ENCODE measurements around the gene MEFV.
"Not testable (repeated sequence)": the region's sequence is repeated elsewhere in the genome, so short reads cannot be mapped to it uniquely, and the experiment has no call there.

MEFV gene

GRCh38 chr16:3256146-3256865 is at the start of gene MEFV:
MEFV (minus strand) TSS chr16:3256633; CDS start chr16:3256587, 46 bp downstream.
- DNase-seq = peak in 1 of 2 donors; percentile 56

DNA sequence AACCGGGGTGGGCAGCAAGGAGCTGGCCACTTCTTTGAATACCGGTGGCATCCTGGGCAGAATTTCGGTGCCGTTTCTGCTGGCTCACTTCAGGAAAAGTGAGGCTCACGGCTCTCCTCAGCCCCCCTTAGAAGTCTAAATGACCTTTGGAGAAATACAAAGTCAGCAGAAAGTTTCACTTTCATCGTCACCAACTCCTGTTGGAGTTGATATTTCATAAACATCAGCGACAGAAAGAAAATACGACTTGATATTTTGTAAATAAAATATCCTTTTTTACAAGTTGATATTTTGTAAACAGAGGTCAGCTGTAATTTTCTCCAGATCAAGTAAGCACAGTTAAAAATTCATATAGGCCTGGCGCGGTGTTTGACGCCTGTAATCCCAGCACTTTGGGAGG is 49.6 kb upstream of the MEFV start:
- DNase-seq = no peak

DNA sequence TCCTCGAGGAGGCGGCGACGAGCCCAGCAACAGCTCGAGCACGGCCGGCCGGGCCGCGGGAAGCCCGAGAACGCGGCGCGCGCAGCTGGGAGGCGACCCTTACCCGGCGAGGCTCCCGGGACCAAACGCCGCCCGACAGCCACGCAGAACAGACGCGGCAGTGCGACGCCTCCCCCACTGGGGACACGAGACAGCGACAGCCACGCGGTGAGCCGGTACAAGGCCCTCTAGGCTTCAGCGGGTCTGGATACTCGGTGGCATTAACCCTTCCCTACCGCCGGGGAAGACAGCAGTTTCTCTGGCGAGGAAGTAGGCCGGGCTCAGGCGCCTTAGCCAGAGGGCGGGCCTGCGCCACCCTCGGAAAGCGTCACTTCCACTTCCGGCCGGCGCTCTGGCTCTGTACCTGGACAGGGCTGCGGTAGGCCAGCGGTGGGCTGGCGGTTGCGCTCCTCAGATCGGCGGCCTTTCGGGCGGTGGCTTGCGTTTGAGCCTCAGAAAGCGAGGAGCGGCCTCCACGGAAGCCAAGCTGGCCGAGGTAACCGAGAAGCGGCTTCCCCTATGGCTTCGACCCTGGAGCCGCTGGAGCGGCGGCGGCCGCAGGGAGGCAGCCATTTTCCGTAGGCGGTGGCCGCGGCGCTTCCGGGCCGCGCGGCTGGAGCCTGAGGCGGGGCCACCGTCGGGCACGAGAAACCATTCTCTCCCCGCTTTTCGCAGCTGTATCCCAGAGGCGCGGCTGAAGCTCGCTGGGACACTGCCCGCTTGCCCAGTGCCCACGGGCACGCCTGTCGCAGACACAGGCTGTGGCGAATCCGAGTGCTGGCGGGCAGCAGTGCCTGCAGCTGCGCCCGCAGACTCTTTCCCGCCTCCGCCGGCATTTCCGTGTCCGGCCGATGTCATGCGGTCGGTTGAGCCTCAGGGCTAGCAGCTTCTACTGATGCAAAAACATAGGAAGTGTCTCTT is 49.0 kb upstream of the MEFV start, which contains the start of the genes TIGD7 and ZNF75A:
TIGD7 (minus strand) TSS at position 322 of the 960 bp plus-strand sequence. CDS start 4,816 bp downstream, outside the sequence.
ZNF75A (plus strand) TSS at position 389 of the 960 bp plus-strand sequence. CDS start 2,932 bp downstream, outside the sequence.
- peak; percentile 87 to 88 for DNase-seq

DNA sequence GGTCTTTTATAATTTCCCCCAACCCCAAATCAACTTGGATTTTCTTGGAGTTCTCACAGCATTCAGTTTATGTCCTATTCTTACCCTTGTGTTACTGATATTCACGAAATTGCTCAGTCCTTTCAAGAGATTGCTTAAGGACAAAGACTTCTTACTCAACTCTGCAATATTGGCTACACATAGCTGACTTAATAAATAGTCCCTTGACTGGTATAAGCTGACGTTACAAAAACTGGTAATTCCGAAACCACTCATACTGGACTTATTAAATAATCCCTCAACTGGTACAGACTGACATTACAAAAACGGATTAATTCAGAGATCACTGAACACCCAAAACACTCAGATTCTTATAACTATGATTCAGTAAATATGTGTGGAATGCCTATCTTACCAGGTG is 47.9 kb upstream of the MEFV start:
- no peak for DNase-seq

DNA sequence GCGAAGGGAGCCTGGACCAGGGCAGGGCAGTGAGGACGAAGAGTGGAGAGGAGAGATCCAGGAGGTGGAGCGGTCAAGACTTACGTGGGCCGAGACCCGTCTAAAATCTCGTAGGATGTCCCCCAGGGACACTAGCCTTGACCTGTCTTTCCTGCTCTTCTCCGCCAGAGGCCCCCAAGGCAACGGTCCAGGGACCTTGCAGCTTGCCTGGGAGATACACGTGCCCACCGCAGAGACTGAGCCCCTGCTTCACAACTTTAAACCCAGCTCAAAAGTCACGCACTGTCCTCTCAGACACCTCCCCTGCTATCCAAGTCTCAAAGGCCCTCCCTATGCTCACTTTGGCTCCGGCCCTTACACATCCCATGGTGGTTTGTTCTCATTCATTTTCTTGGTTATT is 39.4 kb upstream of the MEFV start:
- no peak for DNase-seq

DNA sequence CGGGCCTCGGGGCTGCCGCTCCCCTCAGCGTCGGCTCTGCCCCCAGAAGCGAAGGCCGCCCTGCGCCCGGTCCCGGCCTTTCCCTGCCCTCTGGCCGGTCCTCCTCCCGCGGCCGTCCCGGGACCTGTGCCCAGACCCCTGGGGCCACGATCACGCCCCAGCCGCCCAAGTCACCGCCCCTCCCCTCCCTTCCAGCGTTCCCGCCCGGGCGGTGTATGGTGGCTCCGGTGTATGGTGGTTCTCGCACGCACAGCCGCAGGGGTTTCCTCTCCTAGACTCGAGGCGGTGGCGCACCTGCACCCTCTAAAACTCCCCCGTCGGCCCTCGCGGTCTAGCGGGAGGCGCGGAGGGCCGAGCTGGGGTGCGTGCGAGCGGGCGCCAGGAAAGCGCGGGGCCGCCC is 38.8 kb upstream of the MEFV start:
- DNase-seq = no peak

GRCh38 chr16:3292604-3293003 is 36.2 kb upstream of the MEFV start:
- no peak for DNase-seq

DNA sequence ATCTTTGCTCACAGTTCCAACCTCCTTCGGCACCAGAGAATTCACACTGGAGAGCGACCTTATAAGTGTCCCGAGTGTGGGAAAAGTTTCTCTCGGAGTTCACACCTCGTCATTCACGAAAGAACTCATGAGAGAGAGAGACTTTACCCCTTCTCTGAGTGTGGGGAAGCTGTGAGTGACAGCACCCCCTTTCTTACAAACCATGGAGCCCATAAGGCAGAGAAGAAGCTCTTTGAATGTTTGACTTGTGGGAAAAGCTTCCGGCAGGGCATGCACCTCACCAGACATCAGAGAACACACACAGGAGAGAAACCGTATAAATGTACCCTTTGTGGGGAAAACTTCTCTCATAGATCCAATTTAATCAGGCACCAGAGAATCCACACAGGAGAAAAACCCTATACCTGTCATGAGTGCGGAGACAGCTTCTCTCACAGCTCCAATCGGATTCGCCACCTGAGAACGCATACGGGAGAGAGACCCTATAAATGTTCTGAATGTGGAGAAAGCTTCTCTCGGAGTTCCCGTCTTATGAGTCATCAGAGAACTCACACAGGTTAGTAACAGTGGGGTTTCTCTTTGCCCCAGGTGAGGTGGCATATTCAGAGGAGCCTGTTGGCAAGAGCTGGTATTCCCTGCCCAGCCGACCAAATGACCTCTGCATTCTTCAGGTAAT is 33.7 kb upstream of the MEFV start:
- DNase-seq = no peak

DNA sequence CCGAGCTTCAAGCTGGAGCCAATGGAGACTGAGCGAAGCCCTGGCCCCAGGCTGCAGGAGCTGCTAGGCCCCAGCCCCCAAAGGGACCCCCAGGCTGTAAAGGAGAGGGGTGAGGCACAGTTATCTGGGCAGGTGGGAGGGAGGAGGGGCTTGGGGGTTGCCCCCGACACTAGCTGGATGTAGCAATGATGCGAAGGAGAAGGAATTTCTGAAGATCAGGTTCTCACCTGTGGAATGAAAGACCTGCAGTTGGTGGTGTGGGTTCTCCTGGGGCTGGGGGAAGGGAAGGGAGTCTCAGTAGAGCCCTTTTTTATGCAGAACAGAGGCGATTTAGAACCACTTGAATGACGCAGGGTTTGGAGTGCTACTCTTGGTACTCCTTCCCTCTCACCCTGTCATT is 28.7 kb upstream of the MEFV start:
- DNase-seq = no peak

GRCh38 chr16:3283543-3284447 is 27.4 kb upstream of the MEFV start:
- DNase-seq = no peak

GRCh38 chr16:3282730-3283542 is 26.5 kb upstream of the MEFV start, which contains the start of gene ZNF263:
ZNF263 (plus strand) TSS chr16:3283491; CDS start chr16:3283819, 328 bp downstream.
- DNase-seq = peak; percentile 94 to 96

DNA sequence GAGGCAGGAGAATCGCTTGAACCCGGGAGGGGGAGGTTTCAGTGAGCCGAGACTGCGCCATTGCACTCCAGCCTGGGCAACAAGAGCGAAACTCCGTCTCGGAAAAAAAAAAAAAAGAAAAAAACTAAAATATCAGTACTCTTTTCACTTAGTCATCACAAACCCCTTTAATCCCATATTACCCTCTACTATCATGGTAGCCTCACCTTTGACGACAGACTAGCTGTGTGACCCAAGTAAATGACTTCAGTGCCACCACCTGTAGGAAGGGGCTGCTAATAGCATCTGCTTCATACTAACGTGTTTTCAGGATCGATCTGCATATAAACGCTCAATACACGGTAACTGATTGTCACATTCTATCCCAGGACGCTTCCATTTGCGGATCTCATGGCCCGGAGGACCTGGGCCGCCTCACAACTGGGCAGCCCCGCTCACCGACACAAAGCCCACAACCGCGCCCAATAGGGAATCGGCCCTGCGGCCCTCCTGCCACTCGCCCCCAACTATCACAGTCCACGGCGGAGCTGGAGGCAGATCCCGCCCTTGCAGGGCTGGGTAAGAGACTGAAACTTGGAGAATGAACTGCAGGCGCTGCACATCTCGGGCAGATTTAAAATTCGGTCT is 25.8 kb upstream of the MEFV start:
- no peak for DNase-seq

DNA sequence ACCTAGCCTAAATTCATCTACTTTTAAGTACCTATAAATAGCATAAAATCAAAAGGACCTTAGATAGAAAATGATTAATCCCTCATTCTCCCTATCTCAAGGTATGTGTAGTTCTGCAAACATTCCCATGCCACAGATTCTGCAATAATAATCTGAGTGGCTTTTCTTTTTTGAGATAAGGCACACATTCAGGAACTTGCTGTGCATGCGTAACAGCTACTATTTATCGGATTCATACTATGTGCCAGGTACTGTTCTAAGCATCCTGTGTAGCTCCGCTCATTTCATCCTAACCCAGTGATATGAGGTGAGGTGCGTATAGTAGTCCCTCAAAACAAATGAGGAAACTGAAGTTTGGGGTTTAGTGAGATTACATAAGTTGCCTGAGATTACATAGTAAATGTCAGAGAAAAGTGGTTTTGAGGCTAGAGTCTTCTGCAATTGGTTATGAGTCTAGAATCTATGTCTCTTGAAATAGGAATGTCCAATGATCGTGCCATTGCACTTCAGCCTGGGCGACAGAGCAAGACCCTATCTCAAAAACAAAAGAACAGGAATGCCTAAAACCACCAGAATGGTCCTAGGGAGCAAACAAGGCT is 24.9 kb upstream of the MEFV start:
- no peak for DNase-seq

DNA sequence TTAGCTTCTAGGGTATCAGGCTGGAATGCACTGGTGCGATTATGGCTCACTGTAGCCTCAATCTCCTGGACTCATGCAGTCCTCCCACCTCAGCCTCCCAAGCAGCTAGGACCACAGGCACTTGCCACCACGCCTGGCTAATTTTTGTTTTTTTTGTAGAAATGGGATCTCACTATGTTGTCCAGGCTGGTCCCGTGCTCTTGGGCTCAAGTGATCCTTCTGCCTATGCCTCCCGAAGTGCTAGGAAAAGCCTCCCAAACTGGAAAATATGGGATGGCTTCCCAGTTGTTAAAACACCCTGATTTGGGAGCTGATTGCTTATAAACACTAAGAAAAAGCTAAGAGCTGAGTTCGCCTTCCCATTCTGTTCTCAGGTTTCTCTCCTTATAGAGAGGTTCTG is 20.2 kb upstream of the MEFV start:
- no peak for DNase-seq

DNA sequence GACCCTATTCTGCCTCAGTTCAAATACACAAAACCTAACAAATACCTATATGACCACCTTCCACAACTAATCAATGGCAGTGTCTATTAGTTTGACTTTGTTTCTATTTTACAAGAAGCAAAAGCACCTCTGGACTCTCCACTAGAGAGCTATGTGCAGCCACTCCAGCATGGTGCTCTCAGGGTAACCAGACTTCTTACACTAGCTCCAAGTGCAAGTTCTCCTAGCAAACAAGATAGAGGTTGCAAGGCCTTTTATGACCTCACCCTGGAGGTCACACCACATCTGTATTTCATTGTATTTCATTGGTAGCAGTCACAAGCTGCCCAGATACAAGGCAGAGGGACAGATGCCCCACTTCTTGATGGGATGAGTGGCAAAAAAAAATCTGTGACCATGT is 18.5 kb upstream of the MEFV start:
- DNase-seq = no peak

DNA sequence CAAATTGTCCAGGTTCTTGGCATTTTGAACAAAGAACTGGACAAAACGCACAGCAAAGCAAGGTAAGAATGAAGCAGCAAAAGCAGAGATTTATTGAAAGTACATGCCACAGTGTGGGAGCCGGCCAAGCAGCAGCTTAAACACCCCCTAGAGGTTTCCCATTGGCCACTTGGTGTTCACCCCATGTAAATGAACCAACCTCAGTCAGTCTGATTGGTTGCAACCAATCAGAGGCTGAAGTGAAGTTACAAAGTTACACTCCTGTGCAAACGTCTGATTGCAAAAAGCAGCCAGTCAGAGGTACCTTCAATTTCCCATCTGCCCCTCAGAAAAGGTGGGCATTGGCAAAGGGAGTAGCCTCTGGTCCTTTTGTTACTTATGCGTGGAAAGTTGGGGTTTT is 18.1 kb upstream of the MEFV start:
- DNase-seq = no peak

GRCh38 chr16:3271281-3271680 is 14.8 kb upstream of the MEFV start:
- not testable (repeated sequence) for DNase-seq

DNA sequence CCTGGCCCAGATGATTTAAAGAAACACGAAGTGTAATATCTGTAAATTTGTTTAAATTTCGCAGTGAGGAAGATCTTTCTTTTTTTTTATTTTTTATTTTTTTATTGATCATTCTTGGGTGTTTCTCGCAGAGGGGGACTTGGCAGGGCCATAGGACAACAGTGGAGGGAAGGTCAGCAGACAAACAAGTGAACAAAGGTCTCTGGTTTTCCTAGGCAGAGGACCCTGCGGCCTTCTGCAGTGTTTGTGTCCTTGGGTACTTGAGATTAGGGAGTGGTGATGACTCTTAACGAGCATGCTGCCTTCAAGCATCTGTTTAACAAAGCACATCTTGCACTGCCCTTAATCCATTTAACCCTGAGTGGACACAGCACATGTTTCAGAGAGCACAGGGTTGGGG is 14.3 kb upstream of the MEFV start:
- not testable (repeated sequence) for DNase-seq

DNA sequence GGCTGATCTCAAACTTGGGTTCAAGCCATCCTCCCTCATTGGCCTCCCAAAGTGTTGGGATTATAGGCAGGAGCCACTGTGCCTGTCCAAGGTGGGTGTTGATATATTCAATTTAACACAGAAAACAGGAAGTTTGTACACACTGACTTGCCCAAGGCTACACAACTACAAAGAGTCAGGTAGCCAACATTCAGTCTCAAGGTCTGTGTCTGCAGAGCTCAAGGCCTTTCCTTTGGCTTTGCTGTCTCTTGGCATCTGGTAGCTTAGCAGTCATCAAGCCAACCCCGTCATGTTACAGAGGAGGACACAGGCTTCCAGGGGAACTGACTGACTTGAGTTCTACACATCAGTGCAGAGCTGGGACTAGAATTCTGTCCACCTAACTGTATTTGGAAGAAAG is 11.9 kb upstream of the MEFV start:
- DNase-seq = no peak
